HG03066 (cell line): ENCODE data around the gene NXF1.

ENCODE experiments used
- ATAC-seq: cut with Tn5 transposase; IDR thresholded peaks from one replicate; pipeline ENCODE4 v1.9.1; 2021; ENCODE audit warnings: low read depth; ENCODE audit not compliant: unreplicated experiment

NXF1 gene

GRCh38 chr11:62747475-62748160 lies 57.6 kb downstream of the NXF1 start:
- no peak for ATAC-seq
